ENCODE data around the gene TFPI.

The TFPI gene

GRCh38 chr2:187500585-187501359 is 53.5 kb downstream of the TFPI start:
- TF ChIP-seq CTCF (IDR thresholded peaks at IDR 0.05; ENCODE audit: control insufficient read depth, insufficient read depth, low read depth, low read length, missing control alignments) = peak; percentile 32
- DNase-seq (ENCODE audit: low read depth) = peak; percentile 32
- H3K4me3 ChIP-seq (ENCODE audit: control insufficient read depth, low read depth, low read length) = no peak overlapping the region

- DNase-seq (ENCODE audit: low read depth) = no peak
- TF ChIP-seq CTCF (IDR thresholded peaks at IDR 0.05; ENCODE audit: control insufficient read depth, insufficient read depth, low read depth, low read length, missing control alignments) = peak; percentile 79
- H3K4me3 ChIP-seq (ENCODE audit: control insufficient read depth, low read depth, low read length) = no peak overlapping the region
Measured at GRCh38 chr2:187499941-187500532, 54.2 kb downstream of the TFPI start.

GRCh38 chr2:187497858-187498463 is 56.3 kb downstream of the TFPI start:
- DNase-seq (ENCODE audit: low read depth) = no peak
- peak; percentile 38 for TF ChIP-seq CTCF (IDR thresholded peaks at IDR 0.05; ENCODE audit: control insufficient read depth, insufficient read depth, low read depth, low read length, missing control alignments)
- no peak overlapping the region for H3K4me3 ChIP-seq (ENCODE audit: control insufficient read depth, low read depth, low read length)

GRCh38 chr2:187497140-187497539 is 57.1 kb downstream of the TFPI start:
- no peak for DNase-seq (ENCODE audit: low read depth)

GRCh38 chr2:187495324-187495723 is 58.9 kb downstream of the TFPI start:
- no peak for DNase-seq (ENCODE audit: low read depth)
- no peak overlapping the region for H3K4me3 ChIP-seq (ENCODE audit: control insufficient read depth, low read depth, low read length)
- TF ChIP-seq CTCF (IDR thresholded peaks at IDR 0.05; ENCODE audit: control insufficient read depth, insufficient read depth, low read depth, low read length, missing control alignments) = no peak

More at GRCh38 chr2:187497140-187497539, 57.1 kb downstream of the TFPI start:
- no peak for TF ChIP-seq CTCF (IDR thresholded peaks at IDR 0.05; ENCODE audit: control insufficient read depth, insufficient read depth, low read depth, low read length, missing control alignments)
- H3K4me3 ChIP-seq (ENCODE audit: control insufficient read depth, low read depth, low read length) = no peak overlapping the region

- no peak overlapping the region for H3K4me3 ChIP-seq (ENCODE audit: control insufficient read depth, low read depth, low read length)
- no peak for TF ChIP-seq CTCF (IDR thresholded peaks at IDR 0.05; ENCODE audit: control insufficient read depth, insufficient read depth, low read depth, low read length, missing control alignments)
- no peak for DNase-seq (ENCODE audit: low read depth)
Measured at GRCh38 chr2:187493877-187494568, 60.2 kb downstream of the TFPI start.

Data from AG09309 (cell line).